Calu3 (cell line): ENCODE measurements around the gene PDLIM4. TPM values are rescaled to one million over a fixed set of nuclear protein-coding genes. Genes with fewer than 3 reads are reported as not detected.

Experiments
- BruUV-seq: library from RNA; stranded (reverse); fragments of 400-500 nt; replicated peaks from 2 replicates; lab custom pipeline; 2021; lab: Mats Ljungman, UMichigan
- CTCF ChIA-PET: fragments of 300-600 bp; sonication (Branson Sonifier 250); formaldehyde crosslinking; loops from one replicate; lab custom pipeline; 2022; ENCODE audit warnings: antibody characterized with exemption; lab: Charles Lee
- DNase-seq: peaks from one replicate; pipeline ENCODE4 v3.0.0; 2022
- H3K27ac Mint-ChIP-seq: one replicate; pipeline ENCODE4 v1.8.0; 2022; ENCODE audit warnings: mixed read lengths; ENCODE audit not compliant: unreplicated experiment
- H3K27me3 Mint-ChIP-seq: one replicate; pipeline ENCODE4 v1.8.0; 2022; ENCODE audit warnings: mixed read lengths; ENCODE audit not compliant: unreplicated experiment
- H3K36me3 Mint-ChIP-seq: one replicate; pipeline ENCODE4 v1.8.0; 2022; ENCODE audit warnings: mild to moderate bottlenecking, moderate library complexity, mixed read lengths; ENCODE audit not compliant: insufficient read depth, unreplicated experiment
- H3K4me1 Mint-ChIP-seq: one replicate; pipeline ENCODE4 v1.8.0; 2022; ENCODE audit warnings: mild to moderate bottlenecking, low read depth, mixed read lengths; ENCODE audit not compliant: unreplicated experiment
- H3K4me3 Mint-ChIP-seq: one replicate; pipeline ENCODE4 v1.8.0; 2022; ENCODE audit warnings: mild to moderate bottlenecking, low read depth, moderate library complexity, mixed read lengths; ENCODE audit not compliant: unreplicated experiment
- H3K9me3 Mint-ChIP-seq: one replicate; pipeline ENCODE4 v1.8.0; 2022; ENCODE audit warnings: low read depth, mixed read lengths; ENCODE audit not compliant: unreplicated experiment
- intact Hi-C: fragments of 100-400 bp; cut with micrococcal nuclease; formaldehyde crosslinking; loops from one replicate; pipeline ENCODE4 v1.10.0; 2022; ENCODE audit not compliant: unreplicated experiment
- total RNA-seq: library from RNA; stranded (reverse); gene quantifications from 2 replicates; pipeline ENCODE4 v1.2.3, GENCODE V29; 2022
- TF ChIP-seq, protein P1 (sequence below): fragments of 200-600 bp; IDR thresholded peaks from one replicate; pipeline ENCODE4 v1.8.0; 2022; ENCODE audit warnings: antibody characterized with exemption; ENCODE audit not compliant: unreplicated experiment

PDLIM4 gene
- total RNA-seq, 1 experiment from 2014 or later, result 20.8 TPM

DNA sequence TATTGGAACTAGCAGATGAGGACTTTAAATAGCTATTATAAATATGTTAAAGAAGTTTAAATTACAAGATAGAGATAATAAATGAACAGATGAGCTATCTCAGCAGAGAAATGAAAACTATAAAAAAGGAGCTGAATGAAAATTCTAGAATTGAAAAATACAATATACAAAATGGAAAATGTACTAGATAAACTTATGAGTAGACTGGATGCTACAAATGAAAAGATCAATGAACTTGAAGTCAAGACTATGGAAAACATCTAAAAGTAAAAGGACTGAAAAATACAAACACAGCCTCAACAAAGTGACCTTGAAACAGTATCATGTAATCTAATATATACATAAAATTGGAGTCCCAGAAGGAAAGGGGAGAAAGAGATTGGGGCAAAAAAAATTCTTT lies 10.7 kb upstream of the PDLIM4 start:
- Mint-ChIP-seq H3K27ac (no peak overlapping the region), H3K4me1 (no peaks in the 10 kb centered on the region), H3K9me3 (peaks cover 10% of the 10 kb centered on the region), H3K27me3 (no peaks in the 10 kb centered on the region), H3K36me3 (no peaks in the 10 kb centered on the region), H3K4me3 (no peak overlapping the region)
- CTCF ChIA-PET, result no interaction called here
- TF ChIP-seq, protein P1, sequence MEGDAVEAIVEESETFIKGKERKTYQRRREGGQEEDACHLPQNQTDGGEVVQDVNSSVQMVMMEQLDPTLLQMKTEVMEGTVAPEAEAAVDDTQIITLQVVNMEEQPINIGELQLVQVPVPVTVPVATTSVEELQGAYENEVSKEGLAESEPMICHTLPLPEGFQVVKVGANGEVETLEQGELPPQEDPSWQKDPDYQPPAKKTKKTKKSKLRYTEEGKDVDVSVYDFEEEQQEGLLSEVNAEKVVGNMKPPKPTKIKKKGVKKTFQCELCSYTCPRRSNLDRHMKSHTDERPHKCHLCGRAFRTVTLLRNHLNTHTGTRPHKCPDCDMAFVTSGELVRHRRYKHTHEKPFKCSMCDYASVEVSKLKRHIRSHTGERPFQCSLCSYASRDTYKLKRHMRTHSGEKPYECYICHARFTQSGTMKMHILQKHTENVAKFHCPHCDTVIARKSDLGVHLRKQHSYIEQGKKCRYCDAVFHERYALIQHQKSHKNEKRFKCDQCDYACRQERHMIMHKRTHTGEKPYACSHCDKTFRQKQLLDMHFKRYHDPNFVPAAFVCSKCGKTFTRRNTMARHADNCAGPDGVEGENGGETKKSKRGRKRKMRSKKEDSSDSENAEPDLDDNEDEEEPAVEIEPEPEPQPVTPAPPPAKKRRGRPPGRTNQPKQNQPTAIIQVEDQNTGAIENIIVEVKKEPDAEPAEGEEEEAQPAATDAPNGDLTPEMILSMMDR, result no peak
- intact Hi-C loops, result no loop called here
- no peak for DNase-seq
- BruUV-seq, result no TSS peak

DNA sequence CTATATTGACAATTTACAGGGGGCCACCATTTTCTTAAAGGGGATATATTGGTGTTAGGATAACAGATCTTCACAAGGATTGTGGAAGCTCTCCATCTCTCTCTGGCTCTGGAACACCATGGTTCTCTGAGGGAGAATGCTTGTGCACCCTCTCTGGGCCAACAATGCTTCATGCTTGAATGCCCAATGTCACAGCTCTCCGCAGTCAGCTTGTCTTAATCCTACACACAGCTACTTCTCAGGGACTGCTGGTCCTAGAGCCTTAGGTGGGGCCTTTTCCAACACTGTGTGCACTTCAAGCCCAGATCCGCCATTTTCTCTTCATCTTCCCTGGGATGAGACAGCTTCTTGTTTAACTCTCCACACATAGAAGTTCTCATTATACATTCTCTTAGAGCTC lies 6.9 kb upstream of the PDLIM4 start:
- Mint-ChIP-seq H3K27ac (no peak overlapping the region), H3K9me3 (peaks cover under 1% of the 10 kb centered on the region), H3K36me3 (no peaks in the 10 kb centered on the region), H3K4me1 (peaks cover 8% of the 10 kb centered on the region), H3K4me3 (no peak overlapping the region), H3K27me3 (no peaks in the 10 kb centered on the region)
- CTCF ChIA-PET, result interaction anchor here (2.0 kb wide), 1 partner anchor 12 kb away, joined by 7 read pairs; no protein-coding TSS in a partner anchor
- TF ChIP-seq, protein P1, result no peak
- intact Hi-C loops, result no loop called here
- DNase-seq, result no peak
- no TSS peak for BruUV-seq

DNA sequence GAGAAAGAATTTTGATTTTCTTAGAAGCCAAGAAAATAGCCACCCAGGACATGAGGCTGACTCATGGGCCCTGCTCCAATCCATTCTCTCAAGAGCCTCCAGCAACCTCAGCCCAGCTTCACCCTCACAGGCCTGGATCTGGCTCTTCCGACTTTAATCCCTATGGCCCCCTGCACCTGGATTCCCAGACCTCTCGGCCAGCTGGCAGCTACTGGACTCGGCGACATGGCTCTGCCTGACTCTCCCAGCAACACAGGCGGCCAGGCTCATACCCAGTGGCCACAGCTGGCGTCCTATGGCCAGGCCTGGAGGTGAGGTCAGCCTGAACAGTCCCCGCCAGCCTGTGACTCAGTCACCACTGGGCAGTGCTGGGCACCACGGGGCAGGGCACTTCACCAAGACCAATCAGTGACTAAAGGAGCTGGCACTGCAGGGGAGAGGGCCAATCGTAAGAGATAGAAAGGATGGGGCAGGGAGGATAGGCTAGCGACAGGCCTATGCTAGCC lies 6.2 kb upstream of the PDLIM4 start:
- Mint-ChIP-seq H3K4me3 (no peak overlapping the region), H3K27ac (no peak overlapping the region), H3K36me3 (no peaks in the 10 kb centered on the region), H3K27me3 (no peaks in the 10 kb centered on the region), H3K9me3 (no peaks in the 10 kb centered on the region), H3K4me1 (peaks cover 8% of the 10 kb centered on the region)
- no TSS peak for BruUV-seq
- CTCF ChIA-PET, result interaction anchor here (2.0 kb wide), 1 partner anchor 13 kb away, joined by 7 read pairs; no protein-coding TSS in a partner anchor
- no peak for DNase-seq
- TF ChIP-seq, protein P1, result no peak
- intact Hi-C loops, result no loop called here

DNA sequence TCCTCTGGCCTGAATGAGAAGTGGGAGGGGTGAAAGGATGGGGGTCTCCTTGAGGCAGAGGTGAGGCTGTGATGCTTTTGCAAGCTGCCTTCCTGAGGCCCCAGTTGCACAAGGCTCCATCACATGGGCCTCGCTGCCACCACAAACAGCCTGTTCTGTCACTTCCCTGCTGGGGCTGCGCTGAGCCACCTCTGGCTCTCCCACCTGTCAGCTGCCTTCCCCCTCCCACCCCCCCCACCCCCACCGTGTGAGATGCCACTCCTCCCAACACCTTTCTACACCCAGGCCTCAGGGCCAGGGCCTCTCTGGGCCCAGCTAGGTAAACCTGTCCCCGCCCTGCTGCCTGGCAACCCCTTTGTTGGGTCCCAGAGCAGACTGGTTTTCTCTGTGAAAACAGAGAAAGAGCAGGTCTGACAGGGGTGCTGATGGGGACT lies 4.5 kb upstream of the PDLIM4 start:
- CTCF ChIA-PET, result interaction anchor here (1.1 kb wide), 1 partner anchor 19 kb away, joined by 3 read pairs; no protein-coding TSS in a partner anchor
- Mint-ChIP-seq H3K9me3 (no peaks in the 10 kb centered on the region), H3K27ac (no peak overlapping the region), H3K4me1 (peaks cover 8% of the 10 kb centered on the region), H3K4me3 (no peak overlapping the region), H3K36me3 (peaks cover 9% of the 10 kb centered on the region), H3K27me3 (no peaks in the 10 kb centered on the region)
- no TSS peak for BruUV-seq
- intact Hi-C loops, result no loop called here
- DNase-seq, result no peak
- TF ChIP-seq, protein P1, result no peak
